Epithelial cell of proximal tubule (primary cell): Measurements from ENCODE around the gene AKR7A2. TPM values are rescaled to one million over a fixed set of nuclear protein-coding genes. Genes with fewer than 3 reads are reported as not detected.

Experiments
- DNase-seq: peaks from one replicate; pipeline ENCODE4 v3.0.0-alpha.2; 2011; ENCODE audit warnings: low read depth
- H3K4me3 ChIP-seq: 2 replicates; pipeline ENCODE4 v1.5.1; 2011; ENCODE audit warnings: low read depth, mild to moderate bottlenecking, low read length
- CTCF ChIP-seq: conservative IDR thresholded peaks from 2 replicates; pipeline ENCODE4 v1.5.1; 2012; ENCODE audit warnings: low read depth, mild to moderate bottlenecking, low read length
- total RNA-seq: library from RNA; depleted of rRNA; stranded (reverse); fragments of >200 nt; gene quantifications from 2 replicates; pipeline ENCODE4 v1.2.3, GENCODE V29; 2015

The AKR7A2 gene
- total RNA-seq, 1 donor from 2014 or later = 92.4 TPM

DNA sequence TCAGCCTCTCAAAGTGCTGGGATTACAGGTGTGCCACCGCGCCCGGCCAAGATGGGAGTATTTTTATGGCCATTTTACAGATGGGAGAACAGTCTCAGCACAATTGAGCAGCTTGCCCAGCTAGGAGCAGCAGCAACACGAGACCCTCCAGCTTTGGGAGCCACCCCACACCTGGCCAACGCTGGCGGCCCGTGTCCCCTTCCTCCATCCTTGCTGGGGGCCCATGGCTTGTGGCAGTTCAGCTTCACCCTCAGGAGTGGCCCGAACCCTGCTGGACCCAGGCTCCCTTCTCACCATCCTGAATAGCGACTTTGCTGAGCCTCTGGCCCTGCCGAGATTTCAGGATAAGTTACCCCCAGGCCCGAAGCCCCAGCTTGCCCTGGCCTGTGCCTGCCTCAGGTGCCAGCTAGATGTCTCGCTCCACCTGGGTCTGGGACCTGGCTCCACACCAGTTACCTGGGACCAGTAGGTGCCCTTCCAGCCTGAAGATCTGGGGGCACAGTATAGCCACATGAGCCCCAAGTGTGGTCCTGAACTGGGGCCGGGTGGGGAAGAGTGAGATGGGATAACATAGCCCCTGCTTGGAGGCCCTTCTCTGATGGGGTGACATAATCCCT lies 19.4 kb upstream of the AKR7A2 start:
- no peak for DNase-seq
- H3K4me3 ChIP-seq = no peak overlapping the region
- TF ChIP-seq CTCF = no peak

- no peak overlapping the region for H3K4me3 ChIP-seq
Measured at GRCh38 chr1:19330449-19331135, 18.6 kb upstream of the AKR7A2 start.

GRCh38 chr1:19329611-19330010 lies 17.7 kb upstream of the AKR7A2 start:
- DNase-seq = no peak
- no peak for TF ChIP-seq CTCF
- H3K4me3 ChIP-seq = no peak overlapping the region

More at GRCh38 chr1:19330449-19331135, 18.6 kb upstream of the AKR7A2 start:
- no peak for TF ChIP-seq CTCF
- no peak for DNase-seq

- H3K4me3 ChIP-seq = no peak overlapping the region
- TF ChIP-seq CTCF = no peak
- no peak for DNase-seq
Measured at GRCh38 chr1:19329188-19329587, 17.2 kb upstream of the AKR7A2 start.

DNA sequence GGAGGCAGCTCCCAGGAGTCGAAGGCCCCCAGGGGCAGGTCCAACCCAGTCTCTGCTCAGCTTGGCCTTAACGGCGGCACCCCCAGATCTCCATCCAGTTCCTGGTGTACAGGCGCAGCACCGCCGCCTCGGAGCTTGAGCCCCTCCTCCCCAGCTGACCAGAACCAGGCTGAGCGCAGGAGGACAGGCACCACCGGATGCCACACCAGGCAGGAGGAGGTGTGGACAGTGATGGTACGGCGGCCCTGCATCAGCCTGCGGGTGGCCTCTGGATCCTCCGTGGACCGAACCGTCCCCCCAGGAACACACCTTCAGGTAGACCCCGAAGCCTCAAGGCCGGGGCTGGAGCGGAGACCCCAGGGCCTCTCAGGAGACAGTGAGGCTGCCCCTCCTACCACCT lies 16.5 kb upstream of the AKR7A2 start:
- DNase-seq = no peak
- no peak overlapping the region for H3K4me3 ChIP-seq
- TF ChIP-seq CTCF = no peak

DNA sequence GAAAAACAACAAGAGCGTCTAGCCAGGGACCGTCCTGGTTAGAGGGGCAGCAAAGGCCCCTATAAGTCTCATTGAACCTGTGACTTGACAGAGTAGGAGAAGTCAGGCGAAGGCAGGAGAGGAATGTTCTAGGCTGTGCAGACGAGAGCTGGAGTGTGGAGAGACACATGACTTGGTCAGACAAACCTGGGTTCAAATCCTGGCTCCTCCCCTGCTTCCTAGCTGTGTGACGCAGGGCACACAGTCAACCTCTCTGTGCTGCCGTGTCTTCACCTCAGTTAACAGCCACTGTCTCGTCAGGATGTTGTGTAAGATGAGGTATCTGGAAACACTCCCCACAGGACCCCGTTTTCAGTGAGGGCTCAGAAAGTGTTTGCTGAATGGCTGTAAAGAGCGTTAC lies 15.8 kb upstream of the AKR7A2 start:
- TF ChIP-seq CTCF = no peak
- DNase-seq = no peak
- no peak overlapping the region for H3K4me3 ChIP-seq

DNA sequence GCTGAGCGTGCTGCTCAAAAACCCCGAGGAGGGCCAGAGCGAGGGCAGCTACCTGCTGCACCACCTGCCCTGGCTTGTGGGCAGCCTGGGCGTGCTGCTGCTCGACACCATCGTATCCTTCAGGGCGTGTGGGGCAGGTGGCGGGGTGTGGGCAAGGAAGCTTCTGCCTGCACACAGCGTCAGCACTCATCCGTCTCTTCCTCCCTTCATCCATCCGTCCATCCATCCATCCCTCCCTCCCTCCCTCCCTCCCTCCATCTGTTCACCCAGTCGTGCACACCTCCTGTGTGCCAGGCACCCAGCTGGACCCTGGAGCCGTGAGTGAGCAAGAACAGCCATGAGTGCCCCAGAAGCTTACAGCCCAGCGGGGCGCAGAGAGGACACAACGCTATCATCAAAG lies 15.4 kb upstream of the AKR7A2 start:
- no peak for DNase-seq

More for the DNA sequence above, 15.4 kb upstream of the AKR7A2 start:
- no peak for TF ChIP-seq CTCF
- H3K4me3 ChIP-seq = no peak overlapping the region
